Measurements from ENCODE around the gene EDRF1. TPM values are rescaled to one million over a fixed set of nuclear protein-coding genes. Genes with fewer than 3 reads are reported as not detected.
"Not testable (repeated sequence)": the region's sequence is repeated elsewhere in the genome, so short reads cannot be mapped to it uniquely, and the experiment has no call there.

Gene EDRF1
- total and polyA plus RNA-seq, 4 donors: 9.4 to 54.6 (median 17.6) TPM

- TF ChIP-seq CTCF (IDR thresholded peaks at IDR 0.05; ENCODE audit: control extremely low read depth, extremely low read depth): no peak
- no peak overlapping the region for H3K27ac ChIP-seq (ENCODE audit: low read depth in 1 of 2, low read length in 1 of 2)
- ATAC-seq (ENCODE audit: insufficient read depth, low FRiP score) (no peak), DNase-seq (peak; percentile 88 to 99 (median 98))
- no peak overlapping the region for H3K4me3 ChIP-seq
- H3K4me1 ChIP-seq (ENCODE audit: control insufficient read depth in 5 of 5, insufficient read depth in 5 of 5, low read length in 5 of 5): peaks cover 0 to 64% (median 0%) of the 10 kb centered on the region in 5 donors
- no peak overlapping the region for H3K9ac ChIP-seq (ENCODE audit: insufficient read depth in 1 of 2, low read length in 2 of 2)
- WGBS, 2 donors: 42 to 53% methylated on average over 12 of the region's 12 CpGs
- H3K27me3 ChIP-seq (ENCODE audit: control insufficient read depth in 3 of 3, insufficient read depth in 3 of 3, low read length in 2 of 3): no peaks in the 10 kb centered on the region
- H3K36me3 ChIP-seq (ENCODE audit: control insufficient read depth in 4 of 4, insufficient read depth in 4 of 4, low read length in 4 of 4): no peaks in the 10 kb centered on the region
- H3K9me3 ChIP-seq (ENCODE audit: control insufficient read depth in 4 of 4, insufficient read depth in 3 of 4, low read length in 3 of 4): no peaks in the 10 kb centered on the region
Measured at GRCh38 chr10:125709553-125710474, 9.7 kb upstream of the EDRF1 start.

GRCh38 chr10:125711110-125711750 is 8.3 kb upstream of the EDRF1 start:
- no peak for TF ChIP-seq CTCF (IDR thresholded peaks at IDR 0.05; ENCODE audit: control extremely low read depth, extremely low read depth)
- no peak overlapping the region for H3K27ac ChIP-seq (ENCODE audit: low read depth in 1 of 2, low read length in 1 of 2)
- 88 to 94% methylated on average over 3 of the region's 3 CpGs for WGBS, 2 donors
- H3K9me3 ChIP-seq (ENCODE audit: control insufficient read depth in 4 of 4, insufficient read depth in 3 of 4, low read length in 3 of 4): no peaks in the 10 kb centered on the region
- no peak overlapping the region for H3K4me3 ChIP-seq
- ATAC-seq (ENCODE audit: insufficient read depth, low FRiP score) (no peak), DNase-seq (peak in 1 of 3 donors; percentile 42)
- H3K27me3 ChIP-seq (ENCODE audit: control insufficient read depth in 3 of 3, insufficient read depth in 3 of 3, low read length in 2 of 3): no peaks in the 10 kb centered on the region
- H3K4me1 ChIP-seq (ENCODE audit: control insufficient read depth in 5 of 5, insufficient read depth in 5 of 5, low read length in 5 of 5): peaks cover 0 to 64% (median 0%) of the 10 kb centered on the region in 5 donors
- H3K9ac ChIP-seq (ENCODE audit: insufficient read depth in 1 of 2, low read length in 2 of 2): no peak overlapping the region
- no peaks in the 10 kb centered on the region for H3K36me3 ChIP-seq (ENCODE audit: control insufficient read depth in 4 of 4, insufficient read depth in 4 of 4, low read length in 4 of 4)

- not testable (repeated sequence) for H3K4me3 ChIP-seq; H3K36me3 ChIP-seq (ENCODE audit: control insufficient read depth in 4 of 4, insufficient read depth in 4 of 4, low read length in 4 of 4); H3K27ac ChIP-seq (ENCODE audit: low read depth in 1 of 2, low read length in 1 of 2); ATAC-seq (ENCODE audit: insufficient read depth, low FRiP score); H3K9me3 ChIP-seq (ENCODE audit: control insufficient read depth in 4 of 4, insufficient read depth in 3 of 4, low read length in 3 of 4); DNase-seq; H3K9ac ChIP-seq (ENCODE audit: insufficient read depth in 1 of 2, low read length in 2 of 2); H3K27me3 ChIP-seq (ENCODE audit: control insufficient read depth in 3 of 3, insufficient read depth in 3 of 3, low read length in 2 of 3)
- H3K4me1 ChIP-seq (ENCODE audit: control insufficient read depth in 5 of 5, insufficient read depth in 5 of 5, low read length in 5 of 5): peaks cover 0 to 35% (median 0%) of the 10 kb centered on the region in 5 donors
- 90 to 97% methylated on average over 4 of the region's 4 CpGs for WGBS, 2 donors
Measured at GRCh38 chr10:125714728-125715127, 4.8 kb upstream of the EDRF1 start.

GRCh38 chr10:125720002-125720382 is 483 bp downstream of the EDRF1 start:
- Histone ChIP-seq H3K27me3 (ENCODE audit: control insufficient read depth in 3 of 3, insufficient read depth in 3 of 3, low read length in 2 of 3) (no peaks in the 10 kb centered on the region), H3K4me1 (ENCODE audit: control insufficient read depth in 5 of 5, insufficient read depth in 5 of 5, low read length in 5 of 5) (peaks cover 0 to 14% (median 4%) of the 10 kb centered on the region in 5 donors), H3K4me3 (peak overlapping the region; percentile 98), H3K36me3 (ENCODE audit: control insufficient read depth in 4 of 4, insufficient read depth in 4 of 4, low read length in 4 of 4) (peaks cover 8 to 28% (median 20%) of the 10 kb centered on the region in 4 donors), H3K27ac (ENCODE audit: low read depth in 1 of 2, low read length in 1 of 2) (peak overlapping the region; percentile 89 to 97), H3K9ac (ENCODE audit: insufficient read depth in 1 of 2, low read length in 2 of 2) (peak overlapping the region; percentile 77 to 97), H3K9me3 (ENCODE audit: control insufficient read depth in 4 of 4, insufficient read depth in 3 of 4, low read length in 3 of 4) (no peaks in the 10 kb centered on the region)
- no peak for TF ChIP-seq CTCF (IDR thresholded peaks at IDR 0.05; ENCODE audit: control extremely low read depth, extremely low read depth)
- 0 to 1% methylated on average over 15 of the region's 15 CpGs for WGBS, 2 donors
- DNase-seq (peak in 1 of 3 donors; percentile 23), ATAC-seq (ENCODE audit: insufficient read depth, low FRiP score) (no peak)
